GM19372 (cell line): ENCODE measurements around the gene ASMT.
"Not testable (repeated sequence)": the region's sequence is repeated elsewhere in the genome, so short reads cannot be mapped to it uniquely, and the experiment has no call there.

Experiments
- ATAC-seq: cut with Tn5 transposase; IDR thresholded peaks from one replicate; pipeline ENCODE4 v1.9.1; 2021; ENCODE audit warnings: mild to moderate bottlenecking, low read depth, moderate library complexity; ENCODE audit not compliant: unreplicated experiment

Gene ASMT

GRCh38 chrX:1646009-1646408 is 31.1 kb downstream of the ASMT start:
- no peak for ATAC-seq

DNA sequence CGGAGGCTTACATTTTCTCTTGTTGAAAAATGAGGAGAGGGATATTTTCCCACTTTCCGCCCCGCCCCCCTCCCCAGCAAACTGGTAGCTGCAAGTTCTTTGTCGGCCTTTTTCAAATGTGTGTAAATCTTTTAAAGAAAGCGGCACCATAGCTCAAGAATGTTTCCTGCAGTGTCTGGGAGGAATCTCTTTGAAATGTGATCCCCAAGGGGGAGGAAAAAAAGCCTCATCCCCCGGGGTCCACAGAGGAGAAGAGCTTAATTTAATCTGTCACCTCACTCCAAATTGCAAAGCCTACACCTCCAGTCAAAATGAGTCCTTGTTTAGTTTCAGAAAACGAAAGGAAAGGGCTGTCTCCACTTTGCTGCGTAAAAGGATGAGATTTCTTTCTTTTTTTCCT is 34.8 kb downstream of the ASMT start:
- ATAC-seq: no peak

DNA sequence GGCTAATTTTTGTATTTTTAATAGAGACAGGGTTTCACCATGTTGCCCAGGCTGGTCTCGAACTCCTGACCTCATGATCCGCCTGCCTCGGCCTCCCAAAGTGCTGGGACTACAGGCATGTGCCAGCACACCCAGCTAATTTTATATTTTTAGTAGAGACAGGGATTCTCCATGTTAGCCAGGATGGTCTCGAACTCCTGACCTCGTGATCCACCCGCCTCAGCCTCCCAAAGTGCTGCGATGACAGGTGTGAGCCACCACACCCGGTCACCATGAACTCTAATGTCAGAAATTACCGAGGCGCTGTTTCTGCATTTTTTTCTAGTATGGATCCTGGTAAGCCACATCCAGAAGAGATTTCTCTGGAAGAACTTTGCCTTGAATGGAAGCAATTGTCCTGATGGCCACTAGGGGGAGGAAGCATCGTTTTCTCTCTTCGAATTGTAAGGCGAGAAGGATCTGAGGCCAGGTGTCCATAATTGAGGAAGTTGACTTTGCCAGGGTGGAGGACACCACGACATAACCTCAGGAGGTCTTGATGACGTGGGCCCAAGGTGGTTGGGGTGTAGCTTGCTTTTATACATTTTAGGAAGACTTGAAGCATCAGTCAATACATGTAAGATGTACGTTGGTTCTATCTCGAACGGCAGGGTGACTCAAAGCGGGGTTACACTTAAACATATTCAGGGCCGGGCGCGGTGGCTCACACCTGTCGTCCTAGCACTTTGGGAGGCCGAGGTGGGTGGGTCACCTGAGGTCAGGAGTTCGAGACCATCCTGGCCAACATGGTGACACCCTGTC is 37.4 kb downstream of the ASMT start:
- ATAC-seq: not testable (repeated sequence)

- ATAC-seq: no peak
These were observed 41.5 kb downstream of the ASMT start for GRCh38 chrX:1656379-1656778.

- ATAC-seq: peak; percentile 86
These were observed 42.7 kb downstream of the ASMT start for GRCh38 chrX:1657367-1658070.

DNA sequence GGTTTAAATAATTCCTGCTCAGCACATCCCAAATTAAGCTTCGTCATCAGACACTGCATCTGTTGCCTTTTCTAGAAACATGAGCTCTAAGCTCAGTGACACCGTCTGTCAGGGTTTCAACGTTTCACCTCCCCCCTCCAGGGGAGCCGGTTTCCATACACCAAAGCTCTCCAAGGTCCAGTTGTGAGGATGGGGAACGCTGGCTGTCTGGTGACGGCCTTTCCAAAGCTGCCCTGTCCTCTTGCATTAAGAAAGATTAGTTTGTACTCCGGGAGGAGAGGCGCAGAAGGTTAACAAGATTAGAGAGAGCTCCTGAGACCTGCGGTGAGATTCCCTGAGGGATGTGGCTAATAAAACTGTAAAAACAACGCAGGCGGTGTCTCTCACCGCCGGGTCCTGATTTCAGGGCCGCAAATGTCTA is 43.2 kb downstream of the ASMT start:
- peak; percentile 17 for ATAC-seq

GRCh38 chrX:1659664-1660461 is 45.0 kb downstream of the ASMT start:
- ATAC-seq: no peak

GRCh38 chrX:1661048-1661921 is 46.4 kb downstream of the ASMT start:
- no peak for ATAC-seq

DNA sequence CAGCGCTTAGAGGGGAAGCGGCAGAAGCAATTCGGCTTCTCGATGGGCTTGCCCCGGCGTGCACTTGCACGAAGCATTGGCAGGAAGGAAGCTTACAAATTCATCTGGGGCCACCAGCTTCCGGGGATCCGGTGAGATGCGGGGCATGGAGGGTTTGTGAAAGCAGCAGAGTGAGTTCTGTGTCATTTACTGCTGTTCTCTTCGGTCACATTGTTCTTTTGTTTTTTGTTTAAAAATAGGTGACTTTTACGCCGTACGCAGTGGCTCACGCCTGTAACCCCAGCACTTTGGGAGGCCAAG is 47.0 kb downstream of the ASMT start:
- no peak for ATAC-seq

DNA sequence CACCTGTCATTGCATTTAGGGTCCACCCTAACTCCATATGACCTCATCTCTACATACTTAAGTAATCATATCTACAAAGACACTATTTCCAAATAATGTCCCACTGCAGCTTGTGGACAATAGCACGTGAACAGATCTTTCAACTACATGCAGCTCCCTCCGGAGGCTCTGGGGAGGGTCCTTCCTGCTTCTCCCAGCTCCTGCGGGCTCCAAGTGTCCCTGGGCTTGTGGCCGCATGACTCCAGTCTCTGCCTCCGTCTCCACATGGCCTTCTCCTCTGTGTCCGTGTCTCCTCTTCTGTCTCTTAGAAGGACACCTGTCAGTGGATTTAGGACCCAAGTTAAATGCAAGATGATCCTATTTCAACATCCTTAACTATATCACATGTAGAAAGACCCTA is 52.7 kb downstream of the ASMT start:
- no peak for ATAC-seq

DNA sequence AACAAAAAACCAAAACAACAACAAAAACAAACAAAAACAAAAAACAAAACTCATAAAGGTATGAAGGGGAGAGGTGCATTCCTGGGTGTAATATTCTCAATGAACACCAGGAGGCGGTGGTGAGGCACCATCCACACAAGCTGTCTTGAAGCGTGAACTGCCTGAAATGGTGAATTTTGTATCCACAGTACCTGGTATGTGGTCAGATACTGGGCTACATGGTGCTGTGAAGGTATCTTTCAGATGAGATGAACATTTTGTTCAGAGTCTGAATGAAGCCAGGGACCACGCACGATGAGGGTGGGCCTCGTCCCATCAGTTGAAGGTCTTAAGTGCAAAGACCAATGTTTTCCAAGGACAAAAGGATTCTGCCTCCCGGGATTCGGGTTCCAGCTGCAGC is 58.5 kb downstream of the ASMT start:
- ATAC-seq: no peak

DNA sequence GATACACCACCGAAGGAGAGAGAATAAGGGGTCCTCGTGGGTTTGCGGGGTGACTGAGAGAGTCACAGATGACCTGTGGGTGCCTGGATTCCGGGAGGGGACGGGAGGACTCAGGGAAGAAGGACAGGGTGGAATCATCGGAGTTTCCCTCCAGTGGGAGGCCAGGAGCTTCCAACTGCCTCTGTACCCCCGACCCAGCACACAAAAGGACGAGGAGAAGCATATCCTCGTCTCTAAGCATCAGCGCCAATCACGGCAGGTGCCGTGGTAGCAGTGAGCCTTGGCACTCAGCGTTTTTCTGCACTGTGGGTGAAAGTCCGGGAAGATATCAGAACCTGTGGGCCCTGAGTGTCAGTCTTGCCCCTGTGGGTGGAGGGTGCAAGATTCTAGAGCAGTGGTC is 62.0 kb downstream of the ASMT start:
- ATAC-seq: no peak

DNA sequence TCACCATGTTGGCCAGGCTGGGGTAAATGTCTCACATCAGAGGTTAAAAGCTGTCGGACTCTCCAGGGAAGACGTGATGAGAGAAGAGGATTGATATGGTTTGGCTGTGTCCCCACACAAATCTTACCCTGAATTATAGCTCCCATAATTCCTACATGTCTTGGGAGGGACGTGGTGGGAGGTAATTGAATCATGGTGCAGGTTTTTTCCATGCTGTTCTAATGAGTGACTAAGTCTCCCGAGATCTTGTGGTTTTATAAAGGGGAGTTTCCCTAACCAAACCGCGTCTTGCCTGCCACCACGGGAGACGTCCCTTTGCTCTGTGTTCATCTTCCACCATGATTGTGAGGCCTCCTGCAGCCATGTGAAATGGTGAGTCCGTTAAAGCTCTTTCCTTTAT is 64.4 kb downstream of the ASMT start:
- no peak for ATAC-seq

DNA sequence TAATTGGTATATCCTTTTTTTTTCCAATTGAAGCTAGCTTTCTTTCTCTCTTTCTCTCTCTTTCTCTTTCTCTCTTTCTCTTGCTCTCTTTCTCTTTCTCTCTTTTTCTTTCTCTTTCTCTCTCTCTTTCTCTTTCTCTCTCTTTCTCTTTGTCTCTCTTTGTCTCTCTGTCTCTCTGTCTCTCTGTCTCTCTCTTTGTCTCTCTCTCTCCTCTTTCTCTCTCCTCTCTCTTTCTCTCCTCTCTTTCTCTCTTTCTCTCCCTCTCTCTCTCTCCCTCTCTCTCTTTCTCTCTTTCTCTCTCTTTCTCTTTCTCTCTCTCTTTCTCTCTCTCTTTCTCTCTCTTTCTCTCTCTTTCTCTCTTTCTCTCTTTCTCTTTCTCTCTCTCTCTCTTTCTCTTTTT is 66.6 kb downstream of the ASMT start:
- ATAC-seq: no peak

- ATAC-seq: not testable (repeated sequence)
These were observed 67.0 kb downstream of the ASMT start for GRCh38 chrX:1681856-1682255.

GRCh38 chrX:1682501-1682900 is 67.6 kb downstream of the ASMT start:
- ATAC-seq: not testable (repeated sequence)

- ATAC-seq: not testable (repeated sequence)
These were observed 70.0 kb downstream of the ASMT start for GRCh38 chrX:1684883-1685282.

DNA sequence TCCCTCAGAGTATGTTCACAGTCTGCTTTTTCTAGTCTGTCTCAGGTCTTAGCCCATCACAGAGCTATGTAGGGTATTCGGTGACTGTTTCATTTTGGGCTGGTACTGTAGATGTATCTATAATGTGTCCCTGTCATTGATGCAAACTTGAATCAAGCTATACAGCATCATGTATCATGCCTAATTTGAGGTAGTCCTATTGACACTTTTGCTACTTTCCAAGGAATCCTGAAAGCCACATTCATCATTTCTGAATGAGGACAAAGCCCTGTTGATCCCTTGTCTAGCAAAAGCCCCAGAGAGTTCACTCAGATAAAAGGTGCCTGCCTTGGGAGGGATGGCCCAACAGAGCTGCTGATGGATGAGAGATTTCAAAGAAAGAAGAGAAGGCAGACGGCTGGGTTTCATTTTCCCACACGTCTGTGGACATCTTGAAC is 70.6 kb downstream of the ASMT start:
- not testable (repeated sequence) for ATAC-seq

- no peak for ATAC-seq
These were observed 71.8 kb downstream of the ASMT start for GRCh38 chrX:1686642-1687041.
